Effector memory CD4-positive, alpha-beta T cell (primary cell): ENCODE data around the gene ALG2.
"Not testable (repeated sequence)": the region's sequence is repeated elsewhere in the genome, so short reads cannot be mapped to it uniquely, and the experiment has no call there.

Source experiments
- DNase-seq, 3 donors: peaks; one replicate each; pipeline ENCODE4 v3.0.0-alpha.2; 2020
- H3K27ac ChIP-seq: 2 replicates; pipeline ENCODE4 v1.7.0; 2013; ENCODE audit warnings: mild to moderate bottlenecking, low read length, moderate library complexity; ENCODE audit not compliant: insufficient read depth, poor library complexity, severe bottlenecking
- H3K27me3 ChIP-seq: replicated peaks from 2 replicates; pipeline ENCODE4 v1.7.0; 2013; ENCODE audit warnings: mild to moderate bottlenecking, low read length; ENCODE audit not compliant: insufficient read depth, control insufficient read depth, poor library complexity, severe bottlenecking
- H3K36me3 ChIP-seq: 2 replicates; pipeline ENCODE4 v1.7.0; 2013; ENCODE audit warnings: mild to moderate bottlenecking, low read length, moderate library complexity; ENCODE audit not compliant: control insufficient read depth, insufficient read depth
- H3K4me1 ChIP-seq: 2 replicates; pipeline ENCODE4 v1.7.0; 2013; ENCODE audit warnings: low read length, mild to moderate bottlenecking; ENCODE audit not compliant: control insufficient read depth, insufficient read depth, poor library complexity, severe bottlenecking
- H3K4me3 ChIP-seq: 2 replicates; pipeline ENCODE4 v1.7.0; 2013; ENCODE audit warnings: low read length, low read depth, mild to moderate bottlenecking; ENCODE audit not compliant: insufficient read depth, poor library complexity, severe bottlenecking
- H3K9me3 ChIP-seq: 2 replicates; pipeline ENCODE4 v1.7.0; 2013; ENCODE audit warnings: mild to moderate bottlenecking, low read length, moderate library complexity; ENCODE audit not compliant: control insufficient read depth

ALG2 gene

DNA sequence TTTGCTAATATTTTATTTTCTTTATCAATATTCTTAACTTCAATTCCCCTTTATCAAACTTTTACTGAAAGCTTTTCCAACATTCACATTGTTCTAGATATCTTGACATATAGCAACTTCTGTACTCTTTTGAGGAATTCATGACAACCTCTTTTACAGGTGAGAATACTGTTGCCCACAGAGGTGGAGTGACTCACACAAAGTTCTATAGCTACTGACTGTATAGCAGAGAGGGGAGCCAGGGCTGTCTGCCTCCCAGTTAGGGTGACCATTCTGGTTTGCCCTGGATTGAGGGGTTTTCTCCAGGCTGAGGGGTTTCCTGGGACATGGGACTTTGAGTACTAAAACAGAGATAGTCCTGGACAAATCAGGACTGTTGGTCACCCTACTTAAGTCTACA is 16.6 kb upstream of the ALG2 start:
- no peak overlapping the region for H3K27ac ChIP-seq
- no peaks in the 10 kb centered on the region for H3K27me3 ChIP-seq
- H3K4me3 ChIP-seq, result no peak overlapping the region
- no peak for DNase-seq
- H3K36me3 ChIP-seq, result peaks cover 17% of the 10 kb centered on the region
- no peaks in the 10 kb centered on the region for H3K9me3 ChIP-seq
- no peaks in the 10 kb centered on the region for H3K4me1 ChIP-seq

DNA sequence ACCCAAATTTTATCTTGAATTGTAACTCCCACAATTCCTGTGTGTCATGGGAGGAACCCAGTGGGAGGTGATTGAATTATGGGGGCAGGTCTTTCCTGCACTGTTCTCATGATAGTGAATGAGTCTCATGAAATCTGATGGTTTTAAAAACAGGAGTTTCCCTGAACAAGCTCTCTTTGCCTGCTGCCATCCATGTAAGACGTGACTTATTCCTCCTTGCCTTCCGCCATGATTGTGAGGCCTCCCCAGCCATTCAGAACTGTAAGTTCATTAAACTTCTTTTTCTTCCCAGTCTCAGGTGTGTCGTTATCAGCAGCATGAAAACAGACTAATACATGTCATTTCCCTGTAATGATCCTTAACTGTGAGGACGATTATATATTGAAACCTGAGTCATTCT is 16.1 kb upstream of the ALG2 start:
- not testable (repeated sequence) for H3K9me3 ChIP-seq, DNase-seq, H3K4me1 ChIP-seq, H3K4me3 ChIP-seq, H3K27ac ChIP-seq, H3K27me3 ChIP-seq
- H3K36me3 ChIP-seq, result peaks cover 20% of the 10 kb centered on the region

DNA sequence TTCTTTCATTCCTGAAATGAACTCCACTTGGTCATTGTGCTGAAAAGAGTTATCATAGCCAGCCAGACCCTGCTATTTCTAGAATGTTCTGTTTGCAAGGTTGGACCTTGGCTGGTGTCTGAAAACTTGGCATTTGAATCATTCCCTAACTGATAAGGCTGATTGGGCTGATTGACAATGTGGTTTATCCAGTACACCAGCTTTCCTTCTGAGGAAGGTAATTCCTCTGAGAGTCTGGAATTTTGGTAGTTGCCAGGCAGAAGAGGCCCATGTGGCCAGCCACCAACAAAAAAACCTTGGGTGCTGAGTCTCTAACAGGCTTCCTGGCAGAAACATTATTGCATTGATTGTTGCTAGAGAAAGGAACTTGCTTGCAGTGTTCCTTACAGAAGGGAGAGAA is 15.6 kb upstream of the ALG2 start:
- H3K9me3 ChIP-seq, result no peaks in the 10 kb centered on the region
- no peak overlapping the region for H3K27ac ChIP-seq
- no peak for DNase-seq
- H3K4me1 ChIP-seq, result no peaks in the 10 kb centered on the region
- no peaks in the 10 kb centered on the region for H3K27me3 ChIP-seq
- no peak overlapping the region for H3K4me3 ChIP-seq
- peaks cover 20% of the 10 kb centered on the region for H3K36me3 ChIP-seq

DNA sequence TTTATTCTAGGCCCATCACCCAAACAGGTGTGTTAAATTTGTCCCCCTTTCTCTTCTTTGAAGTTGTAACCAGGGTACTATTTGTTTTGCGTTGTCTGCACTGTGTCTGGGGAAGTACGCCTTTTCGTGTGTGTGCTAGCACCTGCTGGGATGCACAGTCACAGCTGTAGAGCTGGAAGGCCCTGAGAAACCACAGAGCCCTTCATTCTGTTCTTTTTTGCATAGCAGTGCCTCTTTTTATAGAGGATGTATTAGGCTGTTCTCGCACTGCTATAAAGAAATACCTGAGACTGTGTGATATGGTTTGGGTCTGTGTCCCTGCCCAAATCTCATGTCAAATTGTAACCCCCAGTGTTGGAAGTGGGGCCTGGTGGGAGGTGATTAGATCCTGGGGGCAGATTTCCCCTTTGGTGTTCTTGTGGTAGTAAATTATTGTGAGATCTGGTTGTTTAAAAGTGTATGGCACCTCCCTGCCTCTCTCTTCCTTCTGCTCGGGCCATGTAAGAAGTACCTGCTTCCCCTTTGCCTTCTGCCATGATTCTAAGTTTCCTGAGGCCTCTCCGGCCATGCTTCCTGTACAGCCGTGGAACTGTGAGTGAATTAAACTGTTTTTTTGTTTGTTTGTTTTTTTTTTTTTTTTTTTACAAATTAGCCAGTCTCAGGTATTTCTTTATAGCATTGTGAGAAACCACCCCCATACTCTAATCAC is 14.3 kb upstream of the ALG2 start:
- Histone ChIP-seq H3K36me3 (peaks cover 31% of the 10 kb centered on the region), H3K4me1 (no peaks in the 10 kb centered on the region), H3K4me3 (no peak overlapping the region), H3K27ac (no peak overlapping the region), H3K27me3 (no peaks in the 10 kb centered on the region), H3K9me3 (no peaks in the 10 kb centered on the region)
- DNase-seq, result no peak

DNA sequence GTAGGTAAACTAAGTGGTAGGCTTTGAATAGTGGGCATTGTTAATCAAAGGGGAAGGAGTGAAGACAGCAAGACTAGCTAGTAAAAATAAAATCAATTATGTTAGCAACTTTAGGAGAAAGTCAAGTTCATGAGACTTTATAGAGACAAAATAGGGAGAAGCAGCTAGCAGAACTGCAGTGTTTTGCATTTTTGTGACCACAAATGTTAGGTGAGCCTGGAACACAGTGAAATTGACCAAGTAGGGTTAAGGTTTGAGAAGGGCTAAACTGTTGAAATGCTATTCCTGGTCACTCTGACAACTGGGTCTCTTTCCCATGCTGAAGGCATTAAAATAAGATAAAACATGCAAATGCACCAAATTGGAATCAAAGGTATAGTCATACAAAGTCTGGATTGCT is 13.3 kb upstream of the ALG2 start:
- no peak overlapping the region for H3K4me3 ChIP-seq
- peaks cover 32% of the 10 kb centered on the region for H3K36me3 ChIP-seq
- H3K27me3 ChIP-seq, result no peaks in the 10 kb centered on the region
- no peak for DNase-seq
- H3K9me3 ChIP-seq, result no peaks in the 10 kb centered on the region
- H3K4me1 ChIP-seq, result no peaks in the 10 kb centered on the region
- H3K27ac ChIP-seq, result no peak overlapping the region

DNA sequence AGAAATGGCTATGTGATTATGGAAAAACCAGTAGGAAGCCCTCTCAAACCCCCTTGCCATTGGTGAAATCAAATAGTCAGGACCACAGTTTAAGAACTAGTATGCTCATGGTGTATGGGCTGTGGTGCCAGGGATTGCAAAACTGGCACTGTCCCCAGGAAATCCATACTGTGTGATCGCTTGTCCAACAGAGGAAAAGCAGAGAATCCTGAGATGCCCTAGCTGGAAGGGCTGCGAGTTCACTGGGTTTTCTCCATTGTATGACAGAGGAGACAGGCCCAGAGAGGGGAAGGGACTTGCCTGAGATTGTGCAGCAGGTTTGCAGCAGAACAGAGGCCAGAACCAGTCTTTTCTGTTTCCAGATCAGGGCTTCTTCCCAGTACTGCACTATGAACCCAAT is 12.9 kb upstream of the ALG2 start:
- H3K4me1 ChIP-seq, result no peaks in the 10 kb centered on the region
- no peak overlapping the region for H3K27ac ChIP-seq
- peaks cover 32% of the 10 kb centered on the region for H3K36me3 ChIP-seq
- no peaks in the 10 kb centered on the region for H3K27me3 ChIP-seq
- no peak for DNase-seq
- H3K4me3 ChIP-seq, result no peak overlapping the region
- no peaks in the 10 kb centered on the region for H3K9me3 ChIP-seq

DNA sequence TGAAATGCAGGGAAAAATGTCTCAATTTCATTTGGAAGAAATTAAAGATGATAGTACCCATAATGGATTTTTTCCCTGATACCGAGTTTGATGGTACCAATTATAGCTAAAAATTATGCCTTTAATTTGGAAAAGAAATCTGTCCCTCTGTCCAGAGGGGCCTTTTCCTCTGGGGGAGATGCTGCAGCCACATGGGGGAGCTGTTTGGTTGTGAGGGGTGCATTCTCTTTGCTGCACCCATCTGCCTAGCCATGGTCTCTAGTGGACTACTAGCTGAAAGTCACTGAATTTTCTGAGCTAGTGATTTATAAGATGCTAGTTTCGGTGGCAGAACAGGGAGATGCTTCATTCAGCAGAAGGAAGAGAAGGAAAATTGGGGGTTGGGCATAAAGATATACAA is 10.0 kb upstream of the ALG2 start:
- H3K36me3 ChIP-seq, result peaks cover 44% of the 10 kb centered on the region

DNA sequence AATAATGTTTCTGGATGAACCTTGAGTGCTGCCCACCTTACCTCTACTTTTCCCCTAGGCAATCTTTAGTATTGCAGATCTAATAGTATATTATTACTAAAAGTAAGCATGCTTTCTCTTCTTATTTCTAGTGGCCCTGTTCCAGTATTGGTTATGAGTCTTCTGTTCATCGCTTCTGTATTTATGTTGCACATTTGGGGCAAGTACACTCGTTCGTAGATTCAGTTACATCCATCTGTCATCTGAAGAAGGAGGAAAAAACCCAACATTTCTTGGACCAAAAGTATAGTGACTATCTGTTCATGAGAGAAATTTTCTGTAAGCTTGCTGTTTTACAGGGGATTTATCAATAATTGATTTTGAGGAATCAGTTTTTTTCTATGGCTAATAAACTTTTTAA is 8.5 kb upstream of the ALG2 start:
- DNase-seq, result no peak
- no peaks in the 10 kb centered on the region for H3K4me1 ChIP-seq
- peaks cover 51% of the 10 kb centered on the region for H3K36me3 ChIP-seq
- no peak overlapping the region for H3K4me3 ChIP-seq
- no peak overlapping the region for H3K27ac ChIP-seq
- H3K27me3 ChIP-seq, result no peaks in the 10 kb centered on the region
- H3K9me3 ChIP-seq, result no peaks in the 10 kb centered on the region

More for the DNA sequence above, 10.0 kb upstream of the ALG2 start:
- H3K27me3 ChIP-seq, result no peaks in the 10 kb centered on the region
- H3K4me1 ChIP-seq, result no peaks in the 10 kb centered on the region
- H3K27ac ChIP-seq, result no peak overlapping the region
- H3K4me3 ChIP-seq, result no peak overlapping the region
- no peaks in the 10 kb centered on the region for H3K9me3 ChIP-seq
- no peak for DNase-seq

DNA sequence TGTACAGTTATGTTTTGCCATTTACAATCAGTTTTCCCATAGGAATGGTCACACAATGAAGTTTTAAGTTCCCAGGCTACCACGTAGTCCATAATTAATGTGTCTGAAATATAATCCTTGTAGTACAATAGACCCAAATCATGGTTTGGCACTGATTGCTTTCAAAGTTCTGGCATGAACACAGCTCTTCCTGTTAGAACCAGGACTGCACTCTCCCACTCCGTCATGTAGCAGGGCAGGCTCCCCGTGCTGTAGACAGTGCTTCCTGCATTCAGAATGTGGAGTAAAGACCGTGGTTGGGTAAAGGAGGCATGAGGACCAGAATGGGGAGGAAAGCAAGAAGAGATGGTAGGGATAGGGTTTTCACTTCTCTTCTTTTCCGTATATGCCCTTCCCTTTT is 4.3 kb upstream of the ALG2 start:
- H3K36me3 ChIP-seq, result peaks cover 40% of the 10 kb centered on the region
- H3K4me1 ChIP-seq, result peaks cover 9% of the 10 kb centered on the region
- H3K9me3 ChIP-seq, result no peaks in the 10 kb centered on the region
- no peak for DNase-seq
- no peak overlapping the region for H3K27ac ChIP-seq
- no peaks in the 10 kb centered on the region for H3K27me3 ChIP-seq
- H3K4me3 ChIP-seq, result no peak overlapping the region

DNA sequence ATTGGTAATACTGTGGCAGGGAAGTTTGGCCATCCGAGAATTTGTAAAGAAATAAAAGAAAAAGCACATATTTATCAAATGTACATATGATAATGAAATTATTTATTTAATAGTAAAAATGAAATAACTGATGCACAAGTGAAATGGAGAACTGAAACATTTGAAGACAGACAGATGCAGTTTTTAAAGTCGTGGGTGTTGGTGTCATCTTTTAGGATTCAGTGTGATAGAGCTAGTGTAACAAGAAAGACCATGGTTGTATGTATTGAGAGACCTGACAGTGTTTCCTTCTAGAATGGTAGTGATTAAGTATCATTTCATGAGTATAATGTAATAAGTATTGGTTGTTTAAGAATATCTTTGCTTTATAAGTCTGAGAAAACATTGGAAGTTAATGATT is 2.7 kb upstream of the ALG2 start:
- Histone ChIP-seq H3K4me1 (peaks cover 19% of the 10 kb centered on the region), H3K9me3 (no peaks in the 10 kb centered on the region), H3K4me3 (no peak overlapping the region), H3K27me3 (no peaks in the 10 kb centered on the region), H3K36me3 (peaks cover 30% of the 10 kb centered on the region), H3K27ac (no peak overlapping the region)
- no peak for DNase-seq
